ENCODE data around the gene RPL11.
"Not testable (repeated sequence)": the region's sequence is repeated elsewhere in the genome, so short reads cannot be mapped to it uniquely, and the experiment has no call there.

The RPL11 gene

DNA sequence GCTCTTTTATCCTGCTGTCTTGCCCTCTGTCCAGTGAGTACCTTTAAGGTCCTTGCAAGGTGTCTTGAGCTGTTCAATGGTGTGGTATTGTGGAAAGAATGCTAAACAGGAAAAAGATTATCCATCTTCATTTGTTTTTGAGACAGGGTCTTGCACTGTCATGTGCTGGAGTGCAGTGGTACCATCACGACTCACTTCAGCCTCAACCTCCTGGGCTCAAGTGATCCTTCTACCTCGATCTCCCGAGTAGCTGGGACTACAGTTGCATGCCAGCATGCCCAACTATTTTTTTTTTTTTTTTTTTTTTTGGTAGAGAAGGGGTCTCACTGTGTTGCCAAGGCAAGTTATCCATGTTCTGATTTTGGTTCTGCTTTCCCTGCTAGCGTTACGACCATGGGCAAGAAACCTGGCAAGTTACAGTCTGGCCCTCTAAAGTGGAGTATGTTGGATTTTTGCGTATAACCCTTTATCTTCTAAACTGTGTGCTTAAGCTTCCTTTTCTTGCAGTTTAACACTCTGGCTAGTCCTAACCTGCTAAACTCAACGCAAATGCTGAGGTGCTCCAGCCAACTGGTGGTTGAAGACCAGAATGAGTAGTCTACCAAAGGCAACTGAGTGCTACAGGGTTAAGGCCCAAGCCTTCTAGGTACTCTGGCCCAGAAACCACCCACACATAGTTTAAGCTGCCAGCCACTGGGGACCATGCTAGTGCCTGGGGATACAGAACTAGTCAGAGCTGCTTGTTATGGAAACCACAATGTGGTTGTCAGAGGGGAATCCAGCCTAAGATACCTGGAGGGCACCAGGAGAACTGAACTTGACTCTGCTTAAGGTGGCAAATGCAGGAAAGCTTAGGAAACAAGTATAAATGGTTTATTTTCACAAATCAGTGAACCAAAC is 7.9 kb downstream of the RPL11 start:
- Mint-ChIP-seq H3K9me3 (no peaks in the 10 kb centered on the region), H3K4me1 (peaks cover 55% of the 10 kb centered on the region), H3K36me3 (peaks cover 35% of the 10 kb centered on the region), H3K4me3 (peak overlapping the region; percentile 61), H3K27ac (peak overlapping the region; percentile 68), H3K27me3 (no peaks in the 10 kb centered on the region)

- H3K36me3 Mint-ChIP-seq = peaks cover 17% of the 10 kb centered on the region
- no peak overlapping the region for H3K4me3 Mint-ChIP-seq
- H3K9me3 Mint-ChIP-seq = no peaks in the 10 kb centered on the region
- H3K4me1 Mint-ChIP-seq = peaks cover 37% of the 10 kb centered on the region
- H3K27me3 Mint-ChIP-seq = no peaks in the 10 kb centered on the region
- no peak overlapping the region for H3K27ac Mint-ChIP-seq
Observed at GRCh38 chr1:23701310-23701709, 9.7 kb downstream of the RPL11 start.

- no peak overlapping the region for H3K27ac Mint-ChIP-seq
- H3K27me3 Mint-ChIP-seq = no peaks in the 10 kb centered on the region
- peaks cover 13% of the 10 kb centered on the region for H3K36me3 Mint-ChIP-seq
- H3K4me3 Mint-ChIP-seq = no peak overlapping the region
- no peaks in the 10 kb centered on the region for H3K9me3 Mint-ChIP-seq
- H3K4me1 Mint-ChIP-seq = peaks cover 30% of the 10 kb centered on the region
Observed at GRCh38 chr1:23701996-23702395, 10.4 kb downstream of the RPL11 start.

- H3K36me3 Mint-ChIP-seq = peaks cover 10% of the 10 kb centered on the region
Observed at GRCh38 chr1:23704834-23705495, 13.4 kb downstream of the RPL11 start.

GRCh38 chr1:23709229-23709628 is 17.6 kb downstream of the RPL11 start:
- no peaks in the 10 kb centered on the region for H3K9me3 Mint-ChIP-seq
- no peak overlapping the region for H3K27ac Mint-ChIP-seq
- H3K4me1 Mint-ChIP-seq = peaks cover 22% of the 10 kb centered on the region
- H3K4me3 Mint-ChIP-seq = no peak overlapping the region
- H3K27me3 Mint-ChIP-seq = no peaks in the 10 kb centered on the region
- peaks cover 7% of the 10 kb centered on the region for H3K36me3 Mint-ChIP-seq

More at GRCh38 chr1:23704834-23705495, 13.4 kb downstream of the RPL11 start:
- Mint-ChIP-seq H3K4me3 (no peak overlapping the region), H3K27ac (no peak overlapping the region), H3K9me3 (no peaks in the 10 kb centered on the region), H3K4me1 (peaks cover 24% of the 10 kb centered on the region), H3K27me3 (no peaks in the 10 kb centered on the region)

GRCh38 chr1:23718482-23718881 is 26.9 kb downstream of the RPL11 start:
- peaks cover 5% of the 10 kb centered on the region for H3K4me1 Mint-ChIP-seq
- H3K36me3 Mint-ChIP-seq = peaks cover 2% of the 10 kb centered on the region
- H3K4me3 Mint-ChIP-seq = no peak overlapping the region
- H3K9me3 Mint-ChIP-seq = no peaks in the 10 kb centered on the region
- H3K27me3 Mint-ChIP-seq = no peaks in the 10 kb centered on the region
- no peak overlapping the region for H3K27ac Mint-ChIP-seq

- H3K27ac Mint-ChIP-seq = no peak overlapping the region
- H3K4me3 Mint-ChIP-seq = no peak overlapping the region
- H3K4me1 Mint-ChIP-seq = peaks cover 5% of the 10 kb centered on the region
- peaks cover 2% of the 10 kb centered on the region for H3K36me3 Mint-ChIP-seq
- no peaks in the 10 kb centered on the region for H3K27me3 Mint-ChIP-seq
- no peaks in the 10 kb centered on the region for H3K9me3 Mint-ChIP-seq
Observed at GRCh38 chr1:23719162-23719820, 27.7 kb downstream of the RPL11 start.

DNA sequence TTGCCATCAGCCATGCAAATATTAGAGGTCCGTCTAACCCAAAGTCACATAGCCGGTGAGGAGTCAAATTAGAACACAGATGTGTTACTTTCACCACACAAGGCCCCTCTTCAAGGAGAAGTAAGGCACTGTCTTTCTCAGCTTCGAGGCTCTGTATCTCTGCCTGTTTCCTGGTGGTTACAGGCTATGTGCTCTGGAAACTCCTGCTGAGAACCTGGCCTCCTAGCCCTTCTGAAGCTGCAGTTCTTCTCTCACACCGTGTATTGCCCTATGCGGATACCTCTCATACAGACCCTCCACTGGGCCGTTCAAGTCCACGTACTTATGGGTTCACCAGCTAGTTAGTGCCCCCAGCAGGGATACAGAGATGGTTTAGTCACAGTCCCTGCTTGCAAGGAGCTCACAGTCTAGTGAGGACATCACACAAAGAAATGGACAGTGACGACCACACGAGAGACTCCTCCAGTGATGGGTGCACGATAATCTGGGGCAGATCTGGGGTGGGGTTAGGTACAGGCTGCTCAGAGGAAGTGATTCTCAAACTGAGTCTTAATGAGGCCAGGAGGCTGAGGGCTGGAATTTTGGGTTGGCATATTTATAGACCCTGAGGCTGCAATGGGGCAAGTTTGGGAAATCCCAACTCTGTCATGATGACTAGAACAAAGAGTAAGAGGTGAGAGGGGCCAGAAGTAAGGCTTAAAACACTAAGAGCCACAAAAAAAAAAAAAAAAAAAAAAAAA is 28.8 kb downstream of the RPL11 start:
- Mint-ChIP-seq H3K4me3 (no peak overlapping the region), H3K4me1 (peaks cover 5% of the 10 kb centered on the region), H3K9me3 (no peaks in the 10 kb centered on the region), H3K36me3 (peaks cover 2% of the 10 kb centered on the region), H3K27ac (no peak overlapping the region), H3K27me3 (no peaks in the 10 kb centered on the region)

- H3K27ac Mint-ChIP-seq = no peak overlapping the region
- H3K36me3 Mint-ChIP-seq = no peaks in the 10 kb centered on the region
- H3K4me1 Mint-ChIP-seq = peaks cover 5% of the 10 kb centered on the region
- H3K4me3 Mint-ChIP-seq = no peak overlapping the region
- H3K27me3 Mint-ChIP-seq = no peaks in the 10 kb centered on the region
- no peaks in the 10 kb centered on the region for H3K9me3 Mint-ChIP-seq
Observed at GRCh38 chr1:23722652-23723051, 31.0 kb downstream of the RPL11 start.

GRCh38 chr1:23726686-23727085 is 35.1 kb downstream of the RPL11 start:
- H3K27ac Mint-ChIP-seq = no peak overlapping the region
- no peaks in the 10 kb centered on the region for H3K9me3 Mint-ChIP-seq
- H3K4me3 Mint-ChIP-seq = no peak overlapping the region
- H3K27me3 Mint-ChIP-seq = no peaks in the 10 kb centered on the region
- no peaks in the 10 kb centered on the region for H3K4me1 Mint-ChIP-seq
- H3K36me3 Mint-ChIP-seq = no peaks in the 10 kb centered on the region

GRCh38 chr1:23727362-23727811 is 35.8 kb downstream of the RPL11 start:
- H3K9me3 Mint-ChIP-seq = no peaks in the 10 kb centered on the region
- no peak overlapping the region for H3K27ac Mint-ChIP-seq
- no peaks in the 10 kb centered on the region for H3K4me1 Mint-ChIP-seq
- H3K36me3 Mint-ChIP-seq = no peaks in the 10 kb centered on the region
- no peaks in the 10 kb centered on the region for H3K27me3 Mint-ChIP-seq
- H3K4me3 Mint-ChIP-seq = no peak overlapping the region

DNA sequence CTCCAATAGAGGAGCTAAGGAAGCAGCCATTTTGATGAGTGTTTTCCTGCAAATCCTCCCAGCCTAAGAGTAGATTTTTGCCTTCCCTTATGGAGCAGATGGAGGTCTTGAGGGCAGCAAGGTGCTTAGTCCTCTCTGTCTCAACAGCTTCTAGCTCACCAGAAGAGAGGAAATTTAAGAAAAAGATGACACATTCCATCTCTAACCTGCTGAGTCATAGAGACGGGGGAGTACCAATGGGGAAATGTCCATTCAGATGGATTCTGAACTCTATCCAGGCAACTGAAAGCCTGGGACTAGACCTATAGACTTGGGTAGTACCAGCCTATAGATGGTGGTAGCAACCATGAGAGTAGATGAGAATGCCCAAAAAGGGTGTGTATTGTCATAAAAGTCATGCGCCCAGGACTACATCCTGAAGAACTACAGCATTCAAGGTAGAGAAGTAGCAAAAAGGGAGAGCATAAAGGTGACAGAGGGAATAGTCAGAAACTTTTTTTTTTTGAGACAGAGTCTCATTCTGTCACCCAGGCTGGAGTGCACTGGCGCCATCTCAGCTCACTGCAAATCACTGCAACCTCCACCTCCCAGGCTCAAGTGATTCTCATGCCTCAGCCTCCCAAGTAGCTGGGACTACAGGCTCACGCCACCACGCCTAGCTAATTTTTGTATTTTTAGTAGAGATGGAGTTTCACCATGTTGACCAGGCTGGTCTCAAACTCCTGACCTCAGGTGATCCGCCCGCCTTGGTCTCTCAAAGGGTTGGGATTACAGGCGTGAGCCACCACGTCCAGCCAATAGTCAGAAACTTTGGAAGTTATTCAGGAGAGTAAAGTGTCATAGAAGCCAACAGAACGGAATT is 41.0 kb downstream of the RPL11 start:
- no peak overlapping the region for H3K4me3 Mint-ChIP-seq
- no peaks in the 10 kb centered on the region for H3K4me1 Mint-ChIP-seq
- H3K27ac Mint-ChIP-seq = no peak overlapping the region
- no peaks in the 10 kb centered on the region for H3K27me3 Mint-ChIP-seq
- H3K9me3 Mint-ChIP-seq = no peaks in the 10 kb centered on the region
- no peaks in the 10 kb centered on the region for H3K36me3 Mint-ChIP-seq

DNA sequence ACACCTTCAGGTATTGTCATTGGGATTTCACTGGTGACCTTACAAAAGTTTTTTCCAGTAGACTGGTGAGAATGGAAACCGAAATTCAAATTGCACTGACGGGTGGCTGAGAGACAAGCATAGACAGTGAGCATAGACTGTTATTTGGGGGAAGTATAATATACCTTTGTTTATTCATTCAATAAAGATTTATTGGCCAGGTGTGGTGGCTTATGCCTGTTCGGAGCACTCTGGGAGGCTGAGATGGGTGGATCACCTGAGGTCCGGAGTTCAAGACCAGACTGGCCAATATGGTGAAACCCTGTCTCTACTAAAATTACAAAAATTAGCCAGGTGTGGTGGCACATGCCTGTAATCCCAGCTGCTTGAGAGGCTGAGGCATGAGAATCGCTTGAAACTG is 41.7 kb downstream of the RPL11 start:
- not testable (repeated sequence) for H3K36me3 Mint-ChIP-seq, H3K27ac Mint-ChIP-seq, H3K27me3 Mint-ChIP-seq, H3K4me1 Mint-ChIP-seq, H3K9me3 Mint-ChIP-seq, H3K4me3 Mint-ChIP-seq

- Mint-ChIP-seq H3K4me1 (no peaks in the 10 kb centered on the region), H3K36me3 (no peaks in the 10 kb centered on the region), H3K27me3 (no peaks in the 10 kb centered on the region), H3K9me3 (no peaks in the 10 kb centered on the region), H3K4me3 (no peak overlapping the region), H3K27ac (no peak overlapping the region)
Observed at GRCh38 chr1:23736437-23737134, 45.0 kb downstream of the RPL11 start.
